GM18873 (cell line): ENCODE results near the gene THSD4.

ENCODE experiments used
- ATAC-seq: cut with Tn5 transposase; IDR thresholded peaks from one replicate; pipeline ENCODE4 v1.9.1; 2021; ENCODE audit warnings: mild to moderate bottlenecking, moderate library complexity, moderate number of reproducible peaks; ENCODE audit not compliant: unreplicated experiment, low FRiP score

The THSD4 gene

DNA sequence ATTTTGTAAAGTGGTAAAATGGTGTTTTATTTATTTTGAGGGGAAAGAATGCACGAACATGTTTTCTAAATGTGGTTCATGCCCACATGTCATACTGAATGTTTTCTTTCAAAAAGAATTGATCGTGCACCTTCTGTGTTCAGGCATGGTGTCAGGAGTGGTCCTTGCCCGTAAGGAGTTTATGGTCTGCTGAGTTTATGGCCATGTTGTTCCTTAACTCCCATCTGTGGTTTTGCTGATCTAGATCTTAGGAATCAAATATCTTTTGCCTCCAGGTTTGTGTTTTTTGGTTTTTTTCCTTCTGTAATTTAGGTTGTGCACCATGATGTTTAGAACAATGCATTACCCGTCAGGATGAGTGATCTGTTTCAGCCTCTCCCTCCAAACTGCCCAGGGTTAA lies 390.7 kb downstream of the THSD4 start:
- ATAC-seq = no peak

DNA sequence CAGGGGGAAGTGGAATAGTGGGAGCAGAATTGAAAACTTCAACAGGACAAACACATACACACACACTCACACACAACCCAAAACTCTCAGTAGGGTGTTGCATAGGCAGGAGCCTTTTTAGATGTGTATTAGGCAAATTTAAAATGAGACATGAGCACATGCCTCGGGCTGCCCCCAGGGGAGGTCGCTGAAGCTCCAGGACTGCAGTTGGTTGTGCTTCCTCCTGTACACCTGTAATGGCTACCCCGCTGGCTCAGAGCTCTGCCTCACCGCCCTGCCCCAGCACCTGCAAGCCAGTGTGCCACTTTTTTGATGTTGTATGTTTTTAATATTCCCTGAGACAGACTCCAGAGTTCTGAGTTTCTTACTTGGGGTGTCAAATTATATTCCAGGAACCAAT lies 391.7 kb downstream of the THSD4 start:
- ATAC-seq = no peak

DNA sequence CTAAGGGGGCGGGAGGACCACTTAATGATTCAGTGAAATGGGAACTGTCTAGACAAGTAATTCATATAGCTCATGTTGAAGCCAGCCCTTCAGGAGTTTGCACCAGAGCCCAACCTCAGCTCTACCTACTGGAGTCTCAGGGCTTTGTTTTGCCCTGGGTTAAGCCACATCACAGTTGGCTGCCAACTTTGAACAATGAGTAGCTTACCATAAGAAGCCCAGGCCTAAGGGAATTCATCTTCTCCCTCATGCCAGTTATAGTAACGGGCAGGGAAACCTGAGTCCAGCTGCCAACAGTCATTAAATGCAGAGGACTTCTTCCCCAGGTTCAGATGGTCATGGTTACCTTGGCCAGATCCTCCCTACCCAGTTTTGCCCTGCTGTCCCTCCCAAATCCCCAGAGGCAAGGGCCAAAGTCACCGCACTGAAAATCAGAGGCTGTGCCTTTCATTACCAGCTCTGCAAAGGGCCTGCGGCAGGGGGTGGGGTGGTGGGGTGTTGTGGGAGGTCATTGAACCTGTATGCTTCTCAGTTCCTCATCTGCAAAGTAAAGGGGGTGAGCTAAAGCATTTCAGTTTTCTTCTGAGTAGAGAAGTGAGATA lies 392.9 kb downstream of the THSD4 start:
- ATAC-seq = no peak

DNA sequence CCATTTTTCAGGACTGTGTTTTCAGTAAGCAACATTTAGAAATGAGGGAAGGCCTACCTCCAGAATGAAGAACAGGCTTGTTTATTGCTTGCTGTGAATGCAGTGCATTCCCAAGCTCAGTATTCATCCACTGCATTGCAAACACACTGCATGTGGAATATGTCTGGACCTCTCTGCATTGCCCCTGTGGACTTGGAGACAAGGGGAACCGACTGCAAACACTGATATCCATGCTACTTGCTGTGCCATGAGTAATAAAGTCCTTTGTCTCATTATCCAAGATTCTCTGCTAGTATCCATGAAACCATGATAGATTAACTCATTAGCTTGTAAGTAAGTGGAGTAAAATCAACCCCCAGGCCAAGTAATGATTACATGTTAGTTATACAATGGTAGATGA lies 393.9 kb downstream of the THSD4 start:
- ATAC-seq = no peak

DNA sequence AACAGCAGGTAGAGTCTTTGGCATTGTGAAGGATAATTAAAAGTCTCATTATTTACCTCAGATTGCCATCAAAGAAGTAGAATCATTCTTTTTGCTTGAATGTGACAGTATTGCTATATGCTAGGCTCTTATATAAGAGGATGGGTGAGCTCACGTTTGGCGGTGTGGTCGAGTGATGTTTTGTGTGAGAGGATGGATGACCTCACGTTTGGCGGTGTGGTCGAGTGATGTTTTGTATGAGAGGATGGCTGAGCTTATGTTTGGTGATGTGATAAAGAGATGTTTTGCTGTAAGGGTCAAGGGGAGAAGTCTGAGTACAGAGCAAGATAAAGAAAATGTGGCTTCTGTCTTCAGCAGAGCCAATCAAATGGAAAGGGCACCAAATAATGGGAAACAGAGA lies 395.5 kb downstream of the THSD4 start:
- ATAC-seq = no peak

DNA sequence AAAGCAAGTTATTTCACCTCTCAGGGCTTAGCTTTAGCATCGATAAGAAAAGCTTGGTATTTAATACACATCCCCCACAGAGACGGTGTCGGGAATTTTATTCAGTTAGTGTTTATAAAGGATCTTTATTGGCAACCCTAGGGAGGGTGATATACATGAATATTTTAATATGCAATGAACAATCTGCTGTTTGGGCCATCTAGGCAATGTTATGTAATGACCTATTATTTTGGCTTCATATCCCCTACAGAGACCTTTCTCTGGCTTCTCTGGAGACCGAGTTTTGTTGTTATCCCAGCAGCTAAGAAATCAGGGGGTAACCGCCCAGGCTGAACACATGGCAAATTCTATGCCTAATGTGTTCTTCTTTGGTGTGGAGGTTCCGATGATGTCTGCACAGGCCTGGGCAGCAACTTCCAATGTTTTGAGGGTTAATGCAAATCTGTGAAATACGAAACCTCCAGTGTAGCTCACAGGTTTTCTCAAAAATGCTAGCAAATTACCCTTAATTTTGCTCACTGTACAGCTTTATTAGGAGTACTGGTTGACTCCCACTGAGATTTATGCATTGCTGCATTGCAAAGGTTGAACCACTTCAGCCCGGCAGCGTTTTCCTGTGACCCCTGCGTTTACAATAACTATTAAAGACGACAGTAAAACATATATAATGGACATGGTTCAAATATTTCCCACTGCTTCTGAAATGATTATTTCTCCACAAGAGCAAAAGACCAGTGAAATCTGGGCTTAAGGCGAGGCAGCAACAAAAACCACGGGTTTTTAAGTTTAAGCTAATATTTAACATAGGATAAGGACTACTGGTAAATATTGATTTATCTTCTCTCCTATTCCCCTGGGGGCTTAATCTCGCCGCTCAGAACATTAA lies 396.8 kb downstream of the THSD4 start:
- ATAC-seq = no peak

DNA sequence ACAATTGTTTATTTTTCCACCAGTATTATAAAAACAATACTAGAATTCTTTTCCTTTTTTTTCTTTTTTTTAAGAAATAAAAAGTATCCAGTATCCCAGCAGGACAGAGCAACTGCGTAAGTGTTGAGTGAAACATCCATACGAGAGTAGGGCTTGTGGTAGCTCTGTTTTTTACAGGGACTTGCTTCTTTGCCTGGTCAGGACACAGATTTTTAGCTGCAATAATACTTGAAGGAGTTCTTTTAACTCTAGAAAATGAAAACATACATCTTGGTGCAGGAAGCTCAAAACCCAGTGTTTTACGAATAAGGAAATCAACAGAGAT lies 397.4 kb downstream of the THSD4 start:
- no peak for ATAC-seq

DNA sequence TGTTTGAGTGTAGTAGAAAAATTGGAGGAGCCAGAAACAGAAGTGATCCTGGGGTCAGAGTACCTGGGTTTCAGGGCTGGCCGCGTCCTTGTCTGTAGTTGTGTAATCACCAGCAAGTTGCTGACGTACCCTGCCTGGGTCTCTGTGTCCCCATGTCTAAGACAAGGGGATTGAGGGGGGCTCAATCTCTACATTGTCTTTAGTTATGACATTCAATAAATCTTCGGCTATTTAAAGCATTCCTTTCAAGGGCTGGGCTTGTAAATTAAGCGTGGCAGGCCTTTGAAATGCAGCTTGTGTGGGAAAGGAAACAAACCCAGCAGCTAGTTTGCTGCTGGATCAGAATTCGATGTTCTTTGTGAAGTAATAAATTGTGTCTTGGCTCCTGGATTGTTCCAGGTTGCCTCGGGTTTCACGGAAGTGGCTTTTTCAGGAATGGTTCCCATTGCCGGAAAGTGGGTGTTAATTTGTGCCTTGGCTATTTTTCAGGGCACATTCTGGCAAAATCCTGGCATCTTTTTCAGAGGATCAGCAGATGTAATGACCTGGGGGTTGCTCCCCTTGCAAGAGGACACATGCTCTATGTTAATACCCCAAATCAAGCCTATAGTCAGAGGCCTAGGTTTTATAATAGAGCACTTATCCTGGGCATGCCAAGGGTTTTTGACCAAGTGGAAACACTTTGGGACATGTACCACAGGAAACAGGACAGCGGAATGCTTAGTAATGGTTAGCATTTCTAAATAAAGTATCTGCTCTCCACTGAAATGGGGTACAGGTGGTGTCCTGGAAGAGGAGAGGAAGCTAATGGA lies 400.3 kb downstream of the THSD4 start:
- ATAC-seq = no peak

DNA sequence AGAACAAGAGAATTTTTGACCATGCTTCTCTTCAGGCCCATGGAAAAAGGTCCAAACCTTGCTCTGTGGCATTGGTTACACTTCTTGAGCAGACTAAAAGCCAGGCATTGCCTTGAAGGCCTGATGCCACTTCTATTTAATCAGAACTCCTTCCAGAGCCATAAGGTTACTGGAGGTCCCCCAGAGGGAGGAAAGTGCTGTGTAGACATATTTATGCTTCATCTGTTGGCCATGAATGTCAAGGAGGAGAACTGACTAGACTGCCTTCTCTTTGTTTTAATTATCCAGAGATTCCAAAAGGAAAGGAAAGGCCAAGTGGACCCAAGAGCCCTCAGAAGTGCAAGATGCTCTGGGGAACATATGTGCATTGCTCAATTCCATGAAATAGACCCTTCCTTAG lies 402.5 kb downstream of the THSD4 start:
- ATAC-seq = no peak

DNA sequence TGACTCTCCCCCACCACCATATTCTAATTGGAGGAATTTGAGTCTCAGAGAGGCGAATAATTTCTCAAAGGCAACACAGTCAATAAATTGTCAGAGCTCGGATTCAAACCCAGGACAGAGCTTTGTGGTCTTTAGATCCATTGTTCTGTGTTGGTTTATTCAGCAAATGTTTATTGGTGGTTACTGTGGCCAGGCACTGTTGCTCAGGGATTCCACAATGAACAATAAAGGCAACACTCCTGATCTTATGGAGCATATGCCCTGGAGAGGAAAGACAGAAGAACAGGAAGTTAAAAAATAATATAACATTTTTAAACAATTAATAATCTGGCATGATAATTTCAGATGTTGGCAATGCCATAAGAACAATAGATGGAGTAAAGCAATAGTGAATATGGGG lies 403.4 kb downstream of the THSD4 start:
- no peak for ATAC-seq

DNA sequence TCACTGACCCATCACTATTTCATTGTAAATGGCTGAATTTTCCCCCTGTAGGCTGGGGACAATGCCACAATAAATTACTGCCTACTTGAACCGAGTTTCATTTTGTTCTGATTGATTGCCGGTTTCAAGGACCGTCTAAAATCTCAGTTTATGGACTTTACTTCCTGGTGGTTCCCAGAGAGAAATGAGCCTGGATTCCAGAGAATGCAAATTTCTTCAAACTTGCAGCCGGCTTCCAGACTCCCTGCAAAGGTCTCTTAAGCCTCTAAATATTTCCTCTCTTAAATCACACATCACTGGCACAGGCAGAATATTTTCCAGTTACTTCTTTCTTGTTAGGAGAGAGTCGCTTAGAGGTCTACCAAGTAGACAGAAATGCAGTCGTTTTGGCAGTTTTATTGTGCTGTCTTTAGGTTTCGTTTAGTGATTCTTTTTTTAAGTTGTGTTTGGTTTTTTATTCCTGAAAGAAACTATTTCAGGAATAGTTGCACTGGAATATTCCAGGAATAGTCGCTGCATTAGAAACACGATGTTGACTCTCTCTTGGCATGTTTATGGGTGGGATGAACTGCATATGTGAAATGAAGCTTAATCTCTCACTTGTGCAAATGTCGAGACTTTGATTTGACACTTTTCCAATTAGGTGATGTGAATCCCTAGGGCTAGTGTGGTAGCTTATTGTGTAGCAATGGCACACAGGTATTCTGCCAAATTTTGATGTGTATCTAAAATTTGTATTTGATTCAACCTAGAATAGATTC lies 411.0 kb downstream of the THSD4 start:
- ATAC-seq = no peak

DNA sequence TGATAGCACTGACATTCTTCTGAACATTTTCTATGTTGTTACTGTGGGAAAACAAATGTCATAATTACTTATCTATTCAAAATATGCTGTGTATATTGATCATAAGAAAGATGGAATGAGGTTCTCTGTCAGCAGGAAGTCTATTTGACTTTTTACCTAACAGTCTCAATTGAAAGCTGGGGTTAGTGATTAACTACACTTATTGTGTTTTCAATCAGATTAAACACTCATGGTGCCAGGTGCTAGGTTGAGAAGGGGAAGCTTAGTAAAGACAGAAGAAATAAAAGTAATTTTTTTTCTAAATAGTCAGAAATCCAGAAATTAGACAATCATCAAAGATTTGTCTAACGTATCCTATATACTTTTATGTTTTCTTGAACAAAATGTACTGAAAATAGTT lies 414.1 kb downstream of the THSD4 start:
- no peak for ATAC-seq

DNA sequence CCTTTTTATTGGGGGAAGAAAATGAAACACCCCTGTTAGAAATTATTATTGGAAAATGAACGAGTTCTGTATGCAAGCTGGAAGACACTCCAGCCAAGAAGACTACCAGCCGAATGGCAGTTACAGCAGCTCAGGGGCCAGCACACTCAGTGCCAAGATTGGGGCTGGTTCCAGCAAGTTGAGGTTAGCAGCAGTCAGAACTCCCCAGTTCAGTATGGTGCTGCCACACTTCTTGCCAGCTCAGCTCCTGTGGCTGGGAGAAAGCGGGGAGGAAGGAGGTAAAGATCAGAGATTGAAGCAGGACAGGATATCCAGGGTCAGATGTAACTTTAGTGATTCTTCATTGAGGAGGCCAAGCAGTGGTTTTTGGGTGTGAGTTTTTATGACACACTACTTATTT lies 414.8 kb downstream of the THSD4 start:
- ATAC-seq = no peak

DNA sequence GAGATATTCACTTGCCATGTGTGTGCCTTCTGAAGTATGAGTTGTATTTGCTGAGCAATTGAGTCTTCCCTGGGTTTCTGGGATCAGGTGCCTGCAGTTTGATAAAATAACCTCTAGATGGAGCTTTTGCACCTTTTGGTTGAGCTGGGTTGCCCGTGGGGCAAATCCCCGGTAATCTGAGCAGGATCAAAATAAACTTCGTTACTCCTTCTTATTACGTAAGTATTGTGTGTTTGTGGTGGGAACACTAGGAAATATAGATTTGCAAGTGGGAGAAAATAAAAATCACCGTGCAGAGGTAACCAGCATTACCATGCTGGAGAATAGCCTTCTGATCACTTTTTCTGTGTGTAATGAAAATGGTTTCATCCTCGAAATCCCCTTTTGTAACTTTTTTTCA lies 417.7 kb downstream of the THSD4 start:
- no peak for ATAC-seq

DNA sequence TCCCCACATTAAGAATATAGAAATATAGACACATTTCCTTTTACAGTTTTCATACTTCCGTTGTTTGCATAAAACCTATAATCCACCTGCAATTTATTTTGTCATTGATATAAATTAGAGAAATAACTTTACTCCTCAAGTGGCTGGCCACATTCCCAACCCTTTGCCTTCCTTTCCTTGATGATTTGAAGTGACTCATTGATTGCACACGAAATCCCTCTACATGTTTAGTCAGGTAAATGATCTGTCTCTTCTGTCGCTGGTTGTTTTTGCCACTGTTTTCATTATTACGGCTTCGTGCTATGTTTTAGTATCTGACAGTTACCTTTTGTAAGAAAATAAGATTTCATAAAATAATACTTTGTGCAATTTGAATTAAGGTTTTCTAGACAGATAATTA lies 422.9 kb downstream of the THSD4 start:
- no peak for ATAC-seq

DNA sequence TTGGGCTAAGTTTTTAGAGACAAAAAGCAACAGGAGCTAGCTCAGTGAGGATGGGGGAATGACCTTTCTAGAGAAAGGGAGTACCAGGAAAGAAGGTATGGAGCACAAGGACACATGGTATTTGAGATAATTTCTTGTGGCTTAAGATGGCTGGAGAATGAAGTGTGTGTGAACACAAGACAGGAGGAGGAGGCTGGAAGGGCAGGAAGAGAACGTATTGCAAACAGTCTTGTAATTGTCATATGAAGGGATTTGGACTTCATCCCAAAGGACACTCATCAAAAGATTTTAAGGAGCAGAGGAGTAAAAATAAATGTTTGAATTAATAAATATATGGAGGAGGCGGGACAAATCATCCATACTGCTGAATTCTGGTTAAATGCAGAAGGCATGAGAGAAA lies 426.5 kb downstream of the THSD4 start:
- ATAC-seq = no peak

DNA sequence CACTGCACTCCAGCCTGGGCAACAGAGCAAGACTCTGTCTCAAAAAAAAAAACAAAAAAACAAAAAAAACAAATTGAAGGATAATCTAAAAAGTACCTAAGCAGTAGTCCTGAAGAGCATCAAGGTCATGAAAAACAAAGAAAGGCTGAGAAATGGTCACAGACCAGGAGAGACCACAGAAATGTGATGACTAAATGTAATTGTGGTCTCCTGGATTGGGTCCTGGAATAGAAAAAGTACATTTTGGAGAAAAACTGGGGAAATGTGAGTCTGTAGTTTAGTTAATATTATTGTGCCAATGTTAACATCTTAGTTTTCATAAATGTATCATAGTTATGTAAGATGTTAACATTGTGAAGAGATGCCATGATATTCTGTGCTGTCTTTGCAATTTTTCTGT lies 427.6 kb downstream of the THSD4 start:
- no peak for ATAC-seq

DNA sequence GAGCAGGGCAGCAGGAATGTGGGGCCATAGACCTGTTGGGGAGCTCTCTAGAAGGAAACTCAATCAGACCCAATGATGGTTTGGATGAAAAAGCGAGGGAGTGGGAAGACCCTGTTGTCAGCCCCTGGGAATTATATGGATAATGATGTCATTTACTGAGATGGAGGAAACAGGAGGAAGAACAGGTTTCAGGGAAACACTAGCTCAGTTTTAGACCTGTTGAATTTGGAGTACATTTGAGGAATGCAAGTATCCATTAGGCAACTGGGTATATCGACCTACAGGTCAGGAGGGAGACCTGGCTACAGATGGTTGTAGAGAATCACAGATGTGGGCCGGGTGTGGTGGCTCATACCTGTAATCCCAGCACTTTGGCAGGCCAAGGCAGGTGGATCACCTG lies 428.1 kb downstream of the THSD4 start:
- ATAC-seq = no peak

DNA sequence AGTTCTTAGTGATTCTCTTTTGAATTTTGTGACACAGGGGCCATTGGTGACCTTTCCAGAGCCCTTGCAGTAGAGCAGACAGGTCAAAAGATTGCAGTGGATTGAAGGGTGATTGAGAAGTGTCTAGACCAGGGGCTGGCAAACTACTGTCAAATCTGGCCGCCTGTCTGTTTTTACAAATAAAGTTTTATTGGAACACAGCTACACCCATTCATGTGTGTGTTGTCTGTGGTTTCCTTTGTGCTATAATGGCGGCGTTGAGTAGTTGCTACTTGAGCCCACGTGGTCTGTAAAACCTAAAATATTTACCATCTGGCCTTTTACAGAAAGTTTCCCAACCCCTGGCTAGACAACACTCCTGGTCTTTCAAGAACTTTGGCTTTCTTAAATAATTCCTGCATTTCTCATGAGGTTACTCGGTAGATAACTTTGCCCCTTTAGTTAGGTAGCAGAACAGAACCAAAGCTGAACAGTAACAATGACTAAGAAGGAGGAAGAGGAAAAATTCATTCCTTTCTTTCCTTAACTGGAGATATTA lies 430.0 kb downstream of the THSD4 start:
- ATAC-seq = no peak

DNA sequence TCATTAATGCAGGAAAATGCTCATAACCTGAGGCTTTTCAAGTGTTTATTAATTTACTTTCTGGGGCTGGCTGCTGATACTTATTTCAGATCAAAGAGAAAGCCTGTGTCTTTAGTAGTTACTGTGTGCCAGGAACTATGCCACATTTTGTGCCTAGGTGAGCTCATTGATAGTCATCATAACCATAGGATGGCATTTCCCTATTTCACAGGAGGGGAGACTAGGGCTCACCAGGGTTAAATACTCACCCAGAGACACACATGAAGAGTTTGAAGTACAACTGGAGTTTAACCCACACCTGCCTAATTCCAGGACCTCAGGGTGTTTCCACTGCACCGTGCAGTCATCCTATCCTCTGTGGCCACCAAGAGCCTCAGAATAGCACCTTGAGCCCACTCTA lies 430.7 kb downstream of the THSD4 start:
- no peak for ATAC-seq

DNA sequence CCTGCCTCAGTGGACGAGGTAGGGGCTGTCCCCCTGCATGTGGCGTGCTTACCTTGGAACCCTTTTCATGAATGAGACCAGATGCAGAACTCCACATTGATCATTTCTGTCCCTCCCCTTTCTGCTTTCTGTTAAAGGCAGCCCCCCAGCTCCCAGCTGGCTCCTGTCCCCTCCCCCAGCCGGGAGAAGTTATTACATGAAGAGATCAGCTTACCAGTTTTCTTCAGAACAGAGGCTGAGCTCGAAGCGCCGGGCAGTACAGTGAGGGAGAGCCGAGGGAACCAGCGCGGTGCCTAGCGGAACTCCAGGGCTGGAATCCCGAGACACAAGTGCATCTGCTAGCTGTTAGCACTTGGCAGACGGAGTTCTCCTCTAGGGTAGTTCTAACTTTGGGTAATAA lies 431.7 kb downstream of the THSD4 start:
- ATAC-seq = no peak
